ENCODE measurements around the gene CCL13. TPM values are rescaled to one million over a fixed set of nuclear protein-coding genes. Genes with fewer than 3 reads are reported as not detected.
A peak's percentile ranks its signal among the peaks of the same experiment; 100 is the strongest.
"Not testable (repeated sequence)": the region's sequence is repeated elsewhere in the genome, so short reads cannot be mapped to it uniquely, and the experiment has no call there.

The CCL13 gene
- total and polyA plus RNA-seq, 8 donors = 0.65 to 29.5 (median 12.0) TPM; not detected in 4

- Histone ChIP-seq H3K9me3 (peaks cover 0 to 15% (median 7%) of the 10 kb centered on the region in 4 donors), H3K4me1 (peaks cover 0 to 3% (median 0%) of the 10 kb centered on the region in 4 donors), H3K4me3 (no peak overlapping the region), H3K27me3 (no peaks in the 10 kb centered on the region), H3K36me3 (no peaks in the 10 kb centered on the region), H3K27ac (no peak overlapping the region)
- intact Hi-C loops (cut with DNase I; ENCODE audit: low total_unique reads) = no loop called here
- TF ChIP-seq EP300 (IDR thresholded peaks at IDR 0.05) = no peak
- TF ChIP-seq CTCF (IDR thresholded peaks at IDR 0.05) = no peak
- no peak for TF ChIP-seq POLR2AphosphoS5 (IDR thresholded peaks at IDR 0.05)
- no peak for TF ChIP-seq POLR2A (IDR thresholded peaks at IDR 0.05)
- DNase-seq = no peak
These were observed 34.3 kb upstream of the CCL13 start for GRCh38 chr17:34321964-34322363.

- 52 to 64% (median 64%) methylated on average over 4 of the region's 4 CpGs for WGBS, 5 donors
These were observed 28.7 kb upstream of the CCL13 start for GRCh38 chr17:34327580-34327979.

GRCh38 chr17:34337701-34338100 lies 18.6 kb upstream of the CCL13 start:
- TF ChIP-seq POLR2A (IDR thresholded peaks at IDR 0.05) (no peak), CTCF (IDR thresholded peaks at IDR 0.05) (no peak), EP300 (IDR thresholded peaks at IDR 0.05) (no peak), POLR2AphosphoS5 (IDR thresholded peaks at IDR 0.05) (no peak)
- 68 to 80% (median 70%) methylated on average over 1 of the region's 1 CpG for WGBS, 5 donors
- H3K4me3 ChIP-seq = no peak overlapping the region
- H3K27me3 ChIP-seq = no peaks in the 10 kb centered on the region
- H3K27ac ChIP-seq = no peak overlapping the region
- DNase-seq = no peak
- H3K36me3 ChIP-seq = no peaks in the 10 kb centered on the region
- H3K9me3 ChIP-seq = peaks cover 0 to 5% (median 0%) of the 10 kb centered on the region in 4 donors
- no peaks in the 10 kb centered on the region for H3K4me1 ChIP-seq
- intact Hi-C loops (cut with DNase I; ENCODE audit: low total_unique reads) = no loop called here

More at GRCh38 chr17:34327580-34327979, 28.7 kb upstream of the CCL13 start:
- H3K4me3 ChIP-seq; H3K4me1 ChIP-seq; intact Hi-C loops (cut with DNase I; ENCODE audit: low total_unique reads); H3K27ac ChIP-seq; H3K27me3 ChIP-seq; H3K36me3 ChIP-seq: not testable (repeated sequence)
- peak in 1 of 2 donors; percentile 55 for DNase-seq
- peak in 1 of 3 donors; percentile 16 for TF ChIP-seq POLR2AphosphoS5 (IDR thresholded peaks at IDR 0.05)
- peaks cover 0 to 15% (median 7%) of the 10 kb centered on the region in 4 donors for H3K9me3 ChIP-seq

- no peak overlapping the region for H3K27ac ChIP-seq
- no peaks in the 10 kb centered on the region for H3K4me1 ChIP-seq
- H3K27me3 ChIP-seq = no peaks in the 10 kb centered on the region
- no peak for DNase-seq
- 77 to 90% (median 87%) methylated on average over 3 of the region's 3 CpGs for WGBS, 5 donors
- no peaks in the 10 kb centered on the region for H3K36me3 ChIP-seq
- TF ChIP-seq POLR2AphosphoS5 (IDR thresholded peaks at IDR 0.05) = no peak
- intact Hi-C loops (cut with DNase I; ENCODE audit: low total_unique reads) = no loop called here
- no peak overlapping the region for H3K4me3 ChIP-seq
- peaks cover 0 to 5% (median 0%) of the 10 kb centered on the region in 4 donors for H3K9me3 ChIP-seq
These were observed 17.0 kb upstream of the CCL13 start for GRCh38 chr17:34339138-34339770.

- Histone ChIP-seq H3K27ac (no peak overlapping the region), H3K36me3 (no peaks in the 10 kb centered on the region), H3K9me3 (no peaks in the 10 kb centered on the region), H3K27me3 (no peaks in the 10 kb centered on the region), H3K4me1 (no peaks in the 10 kb centered on the region), H3K4me3 (no peak overlapping the region)
- no peak for DNase-seq
- 71 to 94% (median 91%) methylated on average over 2 of the region's 2 CpGs for WGBS, 5 donors
- intact Hi-C loops (cut with DNase I; ENCODE audit: low total_unique reads) = no loop called here
- TF ChIP-seq POLR2AphosphoS5 (IDR thresholded peaks at IDR 0.05) = no peak
- TF ChIP-seq POLR2A (IDR thresholded peaks at IDR 0.05) = no peak
- no peak for TF ChIP-seq EP300 (IDR thresholded peaks at IDR 0.05)
- TF ChIP-seq CTCF (IDR thresholded peaks at IDR 0.05) = no peak
These were observed 14.4 kb upstream of the CCL13 start for GRCh38 chr17:34341916-34342315.
